NCI-H2227 (cell line): ENCODE results near the gene PRR11.
"Not testable (repeated sequence)": the region's sequence is repeated elsewhere in the genome, so short reads cannot be mapped to it uniquely, and the experiment has no call there.

ENCODE experiments used
- DNase-seq: peaks from one replicate; lab custom pipeline; 2025; ENCODE audit not compliant: unreplicated experiment; lab: John Stamatoyannopoulos, UW

The PRR11 gene

DNA sequence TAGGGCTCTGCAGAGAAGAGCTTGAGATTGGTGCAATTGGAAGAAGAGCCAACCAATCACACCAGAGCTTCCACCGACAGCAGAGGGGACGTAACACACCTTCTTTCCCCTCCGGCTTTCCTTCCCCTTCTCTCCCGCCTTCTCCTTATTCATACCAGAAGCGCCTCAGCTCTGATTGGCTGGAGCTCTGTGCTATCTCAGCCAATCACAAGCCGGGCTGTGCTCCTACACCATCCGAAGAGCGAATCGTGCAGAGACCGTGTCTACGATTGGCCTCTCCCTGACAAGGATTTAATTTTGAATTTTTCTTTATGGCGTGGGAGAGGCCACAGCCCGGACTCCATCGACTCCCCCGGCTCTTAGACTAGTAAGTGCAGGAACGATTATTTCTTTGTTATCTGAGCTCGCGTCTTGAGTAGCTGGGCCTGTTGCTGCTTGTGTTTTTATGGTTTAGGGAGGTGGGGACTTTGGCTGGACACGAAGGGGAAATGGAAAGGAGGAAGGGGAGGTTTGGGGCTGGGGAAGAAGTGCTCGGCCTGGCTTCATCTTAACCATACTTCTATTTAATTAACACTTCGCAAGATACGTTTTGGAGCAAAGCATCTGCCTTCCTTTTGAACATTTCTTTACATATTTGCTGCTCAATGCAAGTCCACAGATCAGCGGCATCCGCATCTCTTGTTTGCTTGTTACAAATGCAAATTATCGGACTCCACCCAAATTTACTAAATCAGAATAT lies at the start of gene PRR11:
Gene PRR11 (plus strand): TSS at position 308 of the 739 bp plus-strand sequence. CDS start 14,007 bp downstream, outside the sequence.
- peak; percentile 100 for DNase-seq

DNA sequence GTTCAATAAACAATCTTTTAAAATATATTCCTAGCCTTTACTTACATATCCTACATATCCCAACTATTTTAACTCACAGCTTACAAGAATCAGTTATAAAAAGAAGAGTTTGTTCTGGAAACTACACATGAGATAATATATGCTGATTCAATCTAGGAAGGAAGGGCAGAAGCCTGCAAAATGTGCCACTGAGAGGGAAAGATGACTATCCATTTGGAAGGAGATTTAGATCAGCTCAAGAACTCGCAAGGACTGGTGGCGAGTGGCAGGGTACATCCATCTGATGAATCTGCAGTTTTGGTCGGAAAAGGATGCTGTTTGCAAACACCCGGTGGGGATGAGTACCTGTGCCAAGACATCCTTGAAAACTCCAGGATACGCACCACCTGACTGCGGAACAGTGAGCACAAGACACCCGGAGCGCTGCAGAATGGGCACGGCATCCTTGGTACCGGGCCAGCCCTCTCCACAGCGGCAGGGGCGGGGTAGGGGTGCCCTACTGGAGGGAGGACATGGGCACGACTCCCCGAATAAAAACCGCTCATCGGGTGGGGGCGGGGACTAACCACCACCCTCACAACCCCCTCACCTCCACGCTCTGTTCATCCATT lies 49.6 kb upstream of the PRR11 start:
- DNase-seq = peak; percentile 74

DNA sequence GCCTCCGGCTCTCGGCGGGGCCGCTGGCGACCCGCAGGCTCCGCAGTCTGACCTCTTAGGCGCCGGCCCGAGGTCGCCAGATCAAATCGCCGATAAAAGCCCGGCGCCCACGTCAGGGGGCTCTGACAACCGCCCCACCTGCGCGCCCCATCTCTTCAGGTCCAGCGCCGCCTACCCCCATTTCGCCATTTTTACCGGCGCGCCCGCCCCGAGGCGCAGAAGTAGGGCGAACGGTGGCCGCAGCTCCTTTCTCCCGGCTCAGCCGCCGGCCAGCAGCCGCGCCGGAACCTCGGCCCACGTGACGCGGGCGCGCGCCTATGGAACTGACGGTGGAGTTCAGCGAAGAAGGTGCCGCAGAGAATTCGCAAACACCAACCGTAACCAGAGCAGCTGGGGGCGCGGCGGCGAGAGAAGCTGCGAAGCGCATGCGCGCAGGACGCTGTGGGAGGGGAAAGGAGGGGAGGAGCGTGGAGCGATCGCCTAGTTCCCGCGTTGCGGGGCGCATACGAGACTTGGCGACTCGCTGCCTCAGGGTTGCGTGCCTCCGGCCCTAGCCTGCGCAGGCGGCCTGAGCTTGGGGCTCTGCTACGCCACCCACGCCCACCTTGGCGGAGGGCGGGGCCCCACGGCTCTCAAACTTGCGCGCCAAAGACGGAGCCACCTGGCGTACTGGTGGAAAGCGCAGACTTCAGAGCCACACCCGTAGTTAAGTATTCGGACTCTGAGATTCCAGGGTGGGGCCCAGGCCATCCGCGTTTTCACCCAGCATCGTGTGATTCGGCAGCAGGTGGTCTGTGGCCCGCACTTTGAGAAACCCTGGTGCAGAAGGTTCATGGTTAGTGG lies 48.9 kb upstream of the PRR11 start, which contains the start of gene TRIM37:
Gene TRIM37 (minus strand): TSS at position 418 of the 843 bp plus-strand sequence. CDS start 419 bp downstream, outside the sequence.
- peak; percentile 100 for DNase-seq

- DNase-seq = no peak
These were observed 48.3 kb upstream of the PRR11 start for GRCh38 chr17:59107306-59107670.

DNA sequence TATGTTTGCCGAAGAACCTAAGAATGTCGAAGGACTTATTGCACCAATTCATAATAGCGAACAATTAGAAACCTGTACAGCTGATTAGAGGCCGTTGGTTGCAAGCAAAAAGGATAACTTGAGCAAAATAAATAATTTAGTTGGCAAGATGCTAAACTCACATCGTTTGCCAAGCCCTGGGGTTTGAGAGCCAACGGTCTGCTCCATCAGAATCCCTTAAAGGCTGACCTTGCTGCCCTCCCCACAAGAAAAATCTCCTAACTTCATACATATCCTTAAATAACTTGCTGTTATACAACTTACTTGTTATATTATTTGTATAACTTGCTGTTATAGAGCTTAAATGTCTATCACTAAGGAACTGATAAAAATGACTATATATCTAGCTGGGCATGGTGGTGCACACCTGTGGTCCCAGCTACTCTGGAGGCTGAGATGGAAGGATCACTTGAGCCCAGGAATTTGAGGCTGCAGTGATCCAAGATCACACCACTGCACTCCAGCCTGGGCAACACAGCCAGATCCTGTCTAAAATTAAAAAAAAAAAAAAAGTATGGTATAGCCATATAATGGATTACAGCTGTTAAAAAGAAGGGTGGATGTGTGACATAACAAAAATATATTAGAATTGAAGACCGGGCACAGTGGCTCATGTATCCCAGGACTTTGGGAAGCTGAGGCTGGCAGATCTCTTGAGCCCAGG lies 47.0 kb upstream of the PRR11 start:
- DNase-seq = no peak

GRCh38 chr17:59110973-59111372 lies 44.6 kb upstream of the PRR11 start:
- no peak for DNase-seq

DNA sequence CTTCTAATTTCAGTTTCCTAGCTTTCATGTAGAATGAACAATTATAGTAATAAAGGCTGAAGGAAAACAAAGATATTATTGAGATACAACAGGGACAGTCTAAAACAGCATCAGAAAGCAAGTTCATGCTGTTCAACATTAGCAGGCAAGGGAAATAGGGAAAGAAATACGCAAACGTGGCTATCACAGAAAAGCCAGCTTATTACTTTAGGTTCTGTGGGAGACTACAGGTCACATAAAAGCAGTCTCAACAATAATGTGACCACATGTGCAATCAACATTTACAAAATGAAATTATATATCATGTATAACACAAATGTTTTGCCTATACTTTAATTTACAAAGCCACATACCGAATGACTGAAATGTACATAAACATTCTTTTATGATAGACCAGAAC lies 44.0 kb upstream of the PRR11 start:
- no peak for DNase-seq

DNA sequence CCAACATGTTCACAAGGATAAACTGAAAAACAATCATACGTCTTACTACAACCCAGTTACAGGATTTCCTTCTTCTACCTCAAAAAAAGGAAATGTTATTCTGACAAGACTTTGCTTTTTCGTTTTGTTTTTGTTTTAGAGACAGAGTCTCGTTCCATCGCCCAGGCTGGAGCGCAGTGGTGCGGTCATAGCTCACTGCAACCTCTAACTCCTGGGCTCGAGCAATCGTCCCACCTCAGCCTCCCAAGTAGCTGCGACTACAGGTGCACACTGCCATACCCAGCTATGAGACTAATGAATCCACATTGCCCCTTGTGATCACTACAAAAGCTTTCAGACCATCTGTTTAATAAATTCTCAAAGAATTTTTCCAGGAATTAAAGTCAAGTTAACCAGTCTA lies 40.1 kb upstream of the PRR11 start:
- DNase-seq = no peak

DNA sequence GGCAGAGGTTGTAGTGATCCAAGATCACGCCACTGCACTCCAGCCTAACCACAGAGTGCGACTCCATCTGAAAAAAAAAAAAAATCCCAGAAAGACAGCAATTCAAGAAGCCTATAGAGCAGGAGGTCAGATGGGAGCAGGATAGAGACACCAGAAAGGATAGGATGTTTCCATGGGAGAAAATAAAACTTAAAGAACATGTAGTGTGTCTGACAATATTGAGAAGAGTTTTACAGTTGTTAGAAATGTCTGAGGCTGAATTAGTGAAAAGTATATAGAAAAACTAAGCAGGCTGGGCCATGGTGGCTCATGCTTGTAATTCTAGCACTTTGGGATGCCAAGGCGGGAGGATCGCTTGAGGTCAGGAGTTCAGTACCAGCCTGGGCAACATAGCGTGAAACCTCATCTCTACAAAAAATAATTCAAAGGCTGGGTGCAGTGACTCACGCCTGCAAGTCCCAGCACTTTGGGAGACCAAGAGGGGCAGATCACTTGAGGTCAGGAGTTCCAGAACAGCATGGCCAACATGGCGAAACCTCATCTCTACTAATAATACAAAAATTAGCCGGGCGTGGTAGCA lies 33.6 kb upstream of the PRR11 start:
- DNase-seq = no peak

- DNase-seq = no peak
These were observed 30.9 kb upstream of the PRR11 start for GRCh38 chr17:59124665-59125064.

DNA sequence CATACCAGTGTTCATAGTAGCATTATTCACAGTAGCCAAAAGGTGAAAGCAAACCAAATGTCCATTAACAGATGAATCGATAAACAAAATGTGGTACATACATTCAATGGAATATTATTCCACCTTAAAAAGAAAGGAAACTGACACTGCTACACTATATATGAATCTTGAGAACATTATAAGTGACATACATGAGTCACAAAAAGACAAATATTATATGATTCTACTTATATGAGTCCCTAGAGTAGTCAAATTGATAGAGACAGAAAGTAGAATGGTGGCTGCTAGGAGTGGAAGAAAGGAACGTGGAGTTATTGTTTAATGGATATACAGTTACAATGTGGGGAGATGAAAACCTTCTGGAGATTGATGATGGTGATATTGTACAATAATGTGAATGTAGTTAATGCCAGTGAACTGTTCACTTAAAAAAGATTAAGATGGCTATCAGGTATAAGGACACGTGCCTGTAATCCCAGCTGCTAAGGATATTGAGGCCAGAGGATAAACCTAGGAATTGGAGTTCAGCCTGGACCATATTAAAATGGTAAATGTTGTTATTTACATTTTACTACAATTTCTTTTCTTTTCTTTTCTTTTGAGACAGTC lies 28.6 kb upstream of the PRR11 start:
- DNase-seq = no peak

DNA sequence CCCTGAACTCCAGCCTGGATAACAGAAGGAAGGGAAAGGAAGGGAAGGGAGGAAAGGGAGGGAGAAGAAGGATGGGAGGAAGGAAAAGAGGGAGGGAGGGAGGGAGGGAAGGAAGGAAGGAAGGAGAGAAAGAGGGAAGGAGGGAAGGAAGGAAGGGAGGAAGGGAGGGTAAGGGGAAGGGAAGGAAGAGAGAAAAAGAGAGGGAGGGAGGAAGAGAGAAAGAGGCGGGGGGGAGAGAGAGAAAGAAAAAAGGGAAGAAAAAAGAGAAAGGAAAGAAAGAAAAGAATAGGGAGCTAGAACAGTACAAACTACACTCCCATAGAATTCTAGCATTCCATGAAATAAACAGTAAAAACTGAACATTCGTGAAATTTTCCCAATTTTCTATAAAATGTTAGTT lies 25.7 kb upstream of the PRR11 start:
- DNase-seq = no peak

DNA sequence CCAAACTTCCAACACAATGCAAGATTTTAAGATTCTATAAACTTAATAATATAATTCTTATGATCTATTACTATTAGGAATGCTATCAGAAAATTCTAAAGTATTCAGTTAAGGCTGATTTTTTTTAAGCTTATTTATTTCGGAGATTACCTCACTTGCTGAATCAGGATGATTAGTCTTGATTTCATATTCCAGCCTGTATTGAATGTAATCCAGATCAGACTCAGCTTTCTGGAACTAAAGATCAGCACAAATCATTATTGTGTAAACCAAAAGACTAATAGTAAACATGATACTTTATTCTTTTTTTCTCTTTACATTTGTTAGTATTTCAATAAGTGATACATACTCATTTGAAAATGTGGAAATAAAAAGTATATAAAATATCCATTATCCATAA lies 24.4 kb upstream of the PRR11 start:
- DNase-seq = no peak

DNA sequence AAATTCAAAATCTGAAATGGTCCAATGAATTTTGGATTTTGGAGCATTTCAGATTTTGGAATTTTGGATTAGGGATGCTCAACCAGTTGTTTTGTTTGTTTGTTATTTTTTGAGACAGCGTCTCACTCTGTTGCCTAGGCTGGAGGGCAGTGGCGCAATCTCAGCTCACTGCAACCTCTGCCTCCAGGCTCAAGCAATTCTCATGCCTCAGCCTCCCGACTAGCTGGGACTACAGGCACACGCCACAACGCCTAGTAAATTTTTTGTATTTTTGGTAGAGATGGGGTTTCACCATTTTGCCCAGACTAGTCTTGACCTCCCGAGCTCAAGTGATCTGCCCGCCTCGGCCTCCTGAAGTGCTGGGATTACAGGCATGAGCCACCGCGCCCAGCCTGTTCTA lies 17.2 kb upstream of the PRR11 start:
- DNase-seq = not testable (repeated sequence)

DNA sequence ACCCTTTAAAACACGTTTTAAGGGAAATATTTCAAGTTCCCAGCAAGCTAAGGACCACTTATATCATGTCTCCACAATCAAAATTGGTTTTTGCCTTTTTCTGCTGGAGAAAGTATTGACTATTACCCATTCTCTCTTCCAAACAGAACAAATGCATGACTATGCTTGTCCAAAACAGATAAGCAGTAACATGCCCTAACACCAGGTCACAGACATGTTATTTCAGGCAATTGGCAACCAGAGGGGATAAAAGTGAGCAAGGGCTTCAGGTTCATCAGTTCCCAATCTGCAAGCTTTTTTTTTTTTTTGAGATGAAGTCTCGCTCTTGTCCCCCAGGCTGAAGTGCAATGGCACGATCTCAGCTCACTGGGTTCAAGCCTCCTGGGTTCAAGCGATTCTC lies 15.6 kb upstream of the PRR11 start:
- no peak for DNase-seq

DNA sequence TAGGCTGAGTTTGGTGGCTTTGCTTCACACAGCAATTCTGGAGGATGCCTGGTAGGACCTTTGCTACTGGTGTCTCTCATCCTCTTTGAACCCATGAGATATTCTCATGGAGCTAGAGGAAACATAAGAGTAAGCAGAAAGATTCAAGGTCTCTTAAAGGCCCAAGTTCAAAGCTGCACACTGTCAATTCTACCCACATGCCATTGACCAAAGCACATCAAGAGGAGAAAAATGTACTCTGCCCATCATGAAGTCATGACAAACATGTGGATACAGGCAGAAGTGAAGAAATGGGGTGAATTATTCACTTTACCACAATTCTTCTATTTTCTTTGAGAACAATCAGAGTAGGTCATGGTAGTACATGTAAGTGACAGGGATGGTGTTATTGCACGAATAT lies 13.7 kb upstream of the PRR11 start:
- DNase-seq = no peak

DNA sequence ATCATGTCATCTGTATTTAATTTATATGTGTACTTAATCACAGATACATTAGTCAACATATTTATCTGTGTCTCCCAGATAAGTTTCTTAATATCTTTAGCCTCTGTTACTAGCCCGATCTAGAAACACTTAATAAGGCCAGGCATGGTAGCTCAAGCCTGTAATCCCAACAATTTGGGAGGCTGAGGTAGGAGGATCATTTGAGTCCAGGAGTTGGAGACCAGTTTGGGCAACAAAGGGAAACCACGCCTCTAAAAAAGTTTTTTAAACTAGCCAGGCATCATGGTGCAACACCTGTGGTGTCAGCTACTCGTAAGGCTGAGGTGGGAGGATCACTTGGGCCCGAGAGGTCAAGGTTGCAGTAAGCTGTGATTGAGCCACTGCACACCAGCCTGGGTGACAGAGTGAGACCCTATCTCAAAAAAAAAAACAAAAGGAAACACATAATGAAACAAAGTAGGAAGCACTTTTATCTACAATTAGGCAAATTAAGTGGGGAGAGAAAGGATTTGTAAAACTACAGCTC lies 9.9 kb upstream of the PRR11 start:
- DNase-seq = no peak

DNA sequence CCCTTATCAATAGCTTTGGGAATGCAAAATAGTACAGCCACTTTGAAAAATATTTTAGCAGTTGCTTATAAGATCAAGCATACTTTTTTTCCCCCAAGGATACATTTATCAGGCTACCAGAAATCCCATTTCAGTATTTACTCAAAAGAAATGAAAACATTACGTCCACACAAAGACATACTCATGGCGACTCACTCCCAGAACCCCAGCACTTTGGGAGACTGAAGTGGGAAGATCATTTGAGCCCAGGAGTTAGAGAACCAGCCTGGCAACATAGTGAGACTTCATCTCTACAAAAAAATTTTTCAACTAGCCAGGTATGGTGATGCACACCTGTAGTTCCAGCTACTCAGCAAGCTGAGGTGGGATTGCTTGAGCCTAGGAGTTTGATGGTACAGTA lies 6.5 kb upstream of the PRR11 start:
- DNase-seq = no peak

DNA sequence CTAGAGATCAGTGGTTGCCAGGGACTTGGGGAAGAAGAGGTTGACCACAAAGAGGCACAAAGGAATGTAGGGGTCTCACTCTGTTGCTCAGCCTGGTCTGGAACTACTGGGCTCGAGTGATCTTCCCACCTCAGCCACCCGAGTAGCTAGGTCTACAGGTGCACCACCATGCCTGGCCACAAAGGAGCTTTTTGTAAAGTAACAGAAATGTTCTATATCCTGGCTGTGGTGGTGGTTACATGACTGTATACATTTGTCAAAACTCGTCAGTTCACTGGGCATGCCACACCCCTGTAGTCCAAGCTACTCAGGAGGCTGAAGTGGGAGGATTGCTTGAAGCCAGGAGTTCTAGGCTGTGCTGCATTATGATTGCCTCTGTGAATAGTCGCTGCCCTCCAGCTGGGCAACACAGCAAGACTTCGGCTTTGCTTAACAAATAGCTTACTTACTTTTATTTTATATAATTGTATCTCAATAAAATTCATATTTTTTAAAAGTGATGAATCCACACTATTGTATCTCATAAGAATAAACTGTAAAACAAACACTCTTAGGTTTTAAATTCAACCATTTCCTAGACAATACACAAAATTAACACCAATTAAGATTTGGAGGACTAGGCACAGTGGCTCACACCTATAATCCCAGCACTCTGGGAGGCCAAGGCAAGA lies 5.6 kb upstream of the PRR11 start:
- no peak for DNase-seq

GRCh38 chr17:59151006-59151405 lies 4.5 kb upstream of the PRR11 start:
- DNase-seq = no peak
